HG03060 (cell line): ENCODE results near the gene IFRD1.
"Not testable (repeated sequence)": the region's sequence is repeated elsewhere in the genome, so short reads cannot be mapped to it uniquely, and the experiment has no call there.

ENCODE experiments used
- ATAC-seq: cut with Tn5 transposase; IDR thresholded peaks from one replicate; pipeline ENCODE4 v1.9.1; 2021; ENCODE audit warnings: low read depth, moderate number of reproducible peaks; ENCODE audit not compliant: unreplicated experiment

IFRD1 gene

GRCh38 chr7:112510743-112511110 lies 60.5 kb downstream of the IFRD1 start:
- no peak for ATAC-seq

- no peak for ATAC-seq
Measured at GRCh38 chr7:112511451-112512202, 61.4 kb downstream of the IFRD1 start.

GRCh38 chr7:112512451-112513210 lies 62.4 kb downstream of the IFRD1 start:
- ATAC-seq: no peak

- ATAC-seq: no peak
Measured at GRCh38 chr7:112515989-112516388, 65.7 kb downstream of the IFRD1 start.

- ATAC-seq: not testable (repeated sequence)
Measured at GRCh38 chr7:112516418-112516817, 66.2 kb downstream of the IFRD1 start.

GRCh38 chr7:112517487-112517886 lies 67.2 kb downstream of the IFRD1 start:
- no peak for ATAC-seq

GRCh38 chr7:112520787-112521186 lies 70.5 kb downstream of the IFRD1 start:
- ATAC-seq: no peak

- no peak for ATAC-seq
Measured at GRCh38 chr7:112521942-112522341, 71.7 kb downstream of the IFRD1 start.

GRCh38 chr7:112523871-112524270 lies 73.6 kb downstream of the IFRD1 start:
- no peak for ATAC-seq
